ENCODE data around the gene AFF3. TPM values are rescaled to one million over a fixed set of nuclear protein-coding genes. Genes with fewer than 3 reads are reported as not detected.

Gene AFF3
- total and polyA plus RNA-seq, 2 donors (not counting 3 experiments of a cell fraction or from before 2014, with no cell fraction given): 0.06 to 0.07 TPM

DNA sequence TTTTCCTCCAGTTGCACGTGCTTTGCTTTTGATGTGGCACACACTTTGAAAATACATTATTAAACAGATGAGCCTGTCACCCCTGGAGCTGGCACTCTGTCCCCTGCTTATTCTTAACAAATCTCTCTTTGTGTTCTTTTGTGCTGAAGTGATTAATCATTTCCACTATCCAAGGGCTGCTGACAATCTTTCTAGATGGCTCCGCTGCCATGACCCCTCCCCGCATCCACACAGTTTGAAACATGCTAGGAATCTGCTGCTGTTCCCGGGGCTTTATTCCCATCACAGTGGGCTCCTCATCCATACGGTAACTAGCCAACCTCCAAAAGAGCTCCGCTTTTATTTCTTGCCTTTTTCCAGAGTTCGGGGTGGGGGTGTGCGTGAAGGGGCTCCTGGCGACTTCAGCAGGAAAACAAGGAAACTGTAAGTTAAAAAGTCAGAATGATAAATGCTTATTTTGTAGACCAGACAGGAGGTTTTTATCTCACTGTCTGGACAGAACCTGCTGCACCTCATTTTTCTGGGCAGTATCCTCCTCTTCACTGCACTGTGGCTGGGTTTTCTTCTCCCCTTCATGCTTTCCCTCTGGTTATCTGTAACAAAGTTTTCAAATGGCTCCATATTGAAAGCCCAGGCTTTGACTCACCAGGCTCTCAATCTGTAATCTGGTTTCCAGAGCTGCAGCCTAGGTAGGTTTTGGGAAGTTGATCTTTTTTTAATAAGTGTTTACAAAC, 319.7 kb downstream of the AFF3 start:
- H3K9me1 ChIP-seq (replicated peaks; ENCODE audit: control insufficient read depth, extremely low read depth, insufficient read depth, low read length): no peaks in the 10 kb centered on the region
- dilution Hi-C loops (cut with MboI; ENCODE audit: extremely low pct_ligation_motif_present, low sequenced_read_pairs) (no loop called here), intact Hi-C loops (cut with micrococcal nuclease) (no loop called here)
- ChIA-PET CTCF (interaction anchor here (1.0 to 1.5 kb wide), 2 partner anchors 21 to 355 kb away, joined by 4 to 5 read pairs; no protein-coding TSS in a partner anchor), POLR2A (no interaction called here)
- no peak for TF ChIP-seq POLR2AphosphoS5 (IDR thresholded peaks at IDR 0.05; ENCODE audit: insufficient read depth, low read depth, low read length)
- no peak for TF ChIP-seq EZH2 (IDR thresholded peaks at IDR 0.05; ENCODE audit: borderline replicate concordance, low read depth, low read length, severe bottlenecking)
- no peak for TF ChIP-seq FOS (IDR thresholded peaks at IDR 0.05; ENCODE audit: borderline replicate concordance, insufficient read depth, low read length)
- TF ChIP-seq GATA2 (IDR thresholded peaks at IDR 0.05; ENCODE audit: insufficient read depth, insufficient read length, low read depth, low read length): no peak
- TF ChIP-seq, protein P1, sequence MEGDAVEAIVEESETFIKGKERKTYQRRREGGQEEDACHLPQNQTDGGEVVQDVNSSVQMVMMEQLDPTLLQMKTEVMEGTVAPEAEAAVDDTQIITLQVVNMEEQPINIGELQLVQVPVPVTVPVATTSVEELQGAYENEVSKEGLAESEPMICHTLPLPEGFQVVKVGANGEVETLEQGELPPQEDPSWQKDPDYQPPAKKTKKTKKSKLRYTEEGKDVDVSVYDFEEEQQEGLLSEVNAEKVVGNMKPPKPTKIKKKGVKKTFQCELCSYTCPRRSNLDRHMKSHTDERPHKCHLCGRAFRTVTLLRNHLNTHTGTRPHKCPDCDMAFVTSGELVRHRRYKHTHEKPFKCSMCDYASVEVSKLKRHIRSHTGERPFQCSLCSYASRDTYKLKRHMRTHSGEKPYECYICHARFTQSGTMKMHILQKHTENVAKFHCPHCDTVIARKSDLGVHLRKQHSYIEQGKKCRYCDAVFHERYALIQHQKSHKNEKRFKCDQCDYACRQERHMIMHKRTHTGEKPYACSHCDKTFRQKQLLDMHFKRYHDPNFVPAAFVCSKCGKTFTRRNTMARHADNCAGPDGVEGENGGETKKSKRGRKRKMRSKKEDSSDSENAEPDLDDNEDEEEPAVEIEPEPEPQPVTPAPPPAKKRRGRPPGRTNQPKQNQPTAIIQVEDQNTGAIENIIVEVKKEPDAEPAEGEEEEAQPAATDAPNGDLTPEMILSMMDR (IDR thresholded peaks at IDR 0.05; ENCODE audit: extremely low read depth in 1 of 2, insufficient read depth in 1 of 2, low read depth in 1 of 2, low read length in 2 of 2): no peak
- TF ChIP-seq, protein P2, sequence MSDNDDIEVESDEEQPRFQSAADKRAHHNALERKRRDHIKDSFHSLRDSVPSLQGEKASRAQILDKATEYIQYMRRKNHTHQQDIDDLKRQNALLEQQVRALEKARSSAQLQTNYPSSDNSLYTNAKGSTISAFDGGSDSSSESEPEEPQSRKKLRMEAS (IDR thresholded peaks at IDR 0.05; ENCODE audit: insufficient read depth, insufficient read length): no peak
- TF ChIP-seq JUN (IDR thresholded peaks at IDR 0.05; ENCODE audit: borderline replicate concordance, insufficient read depth, insufficient read length, low read depth): no peak
- no peak for TF ChIP-seq MYC (IDR thresholded peaks at IDR 0.05; ENCODE audit: low read depth, low read length)
- H3K27ac ChIP-seq (ENCODE audit: insufficient read depth, low read depth, low read length): no peak overlapping the region
- no peak overlapping the region for H3K4me3 ChIP-seq (replicated peaks in 1 of 3; ENCODE audit: insufficient read depth in 1 of 3, low read depth in 1 of 3, low read length in 3 of 3)
- no peak for DNase-seq (ENCODE audit: low read depth, low spot score)
- no peak overlapping the region for H3K9ac ChIP-seq (replicated peaks; ENCODE audit: extremely low read depth, insufficient read depth, low read length)
- no peaks in the 10 kb centered on the region for H3K79me2 ChIP-seq (ENCODE audit: control insufficient read depth, insufficient read depth, low read length)
- H3K4me1 ChIP-seq (ENCODE audit: control insufficient read depth, extremely low read depth, insufficient read depth, low read length): peaks cover 3% of the 10 kb centered on the region
- no peak for FAIRE-seq
- no peaks in the 10 kb centered on the region for H3K36me3 ChIP-seq (ENCODE audit: control insufficient read depth in 2 of 2, extremely low read depth in 1 of 2, insufficient read depth in 2 of 2, low read length in 2 of 2)
- H3K27me3 ChIP-seq (ENCODE audit: control insufficient read depth in 2 of 2, insufficient read depth in 2 of 2, low read length in 2 of 2): peaks cover 0 to 3% of the 10 kb centered on the region in 2 experiments
- no peaks in the 10 kb centered on the region for H3K9me3 ChIP-seq (replicated peaks; ENCODE audit: control insufficient read depth, insufficient read depth, low read length)
- H4K20me1 ChIP-seq (replicated peaks; ENCODE audit: control insufficient read depth, extremely low read depth, insufficient read depth, low read length): no peaks in the 10 kb centered on the region
- BruUV-seq (replicated peaks): no TSS peak
- H2AFZ ChIP-seq (ENCODE audit: low read depth, low read length): peak overlapping the region; percentile 73
- no peak overlapping the region for H3K4me2 ChIP-seq (ENCODE audit: insufficient read depth, low read length)
